ENCODE data around the gene GABRP. TPM values are rescaled to one million over a fixed set of nuclear protein-coding genes. Genes with fewer than 3 reads are reported as not detected.

GABRP gene
- total RNA-seq, 1 donor from 2014 or later: 7.2 TPM

DNA sequence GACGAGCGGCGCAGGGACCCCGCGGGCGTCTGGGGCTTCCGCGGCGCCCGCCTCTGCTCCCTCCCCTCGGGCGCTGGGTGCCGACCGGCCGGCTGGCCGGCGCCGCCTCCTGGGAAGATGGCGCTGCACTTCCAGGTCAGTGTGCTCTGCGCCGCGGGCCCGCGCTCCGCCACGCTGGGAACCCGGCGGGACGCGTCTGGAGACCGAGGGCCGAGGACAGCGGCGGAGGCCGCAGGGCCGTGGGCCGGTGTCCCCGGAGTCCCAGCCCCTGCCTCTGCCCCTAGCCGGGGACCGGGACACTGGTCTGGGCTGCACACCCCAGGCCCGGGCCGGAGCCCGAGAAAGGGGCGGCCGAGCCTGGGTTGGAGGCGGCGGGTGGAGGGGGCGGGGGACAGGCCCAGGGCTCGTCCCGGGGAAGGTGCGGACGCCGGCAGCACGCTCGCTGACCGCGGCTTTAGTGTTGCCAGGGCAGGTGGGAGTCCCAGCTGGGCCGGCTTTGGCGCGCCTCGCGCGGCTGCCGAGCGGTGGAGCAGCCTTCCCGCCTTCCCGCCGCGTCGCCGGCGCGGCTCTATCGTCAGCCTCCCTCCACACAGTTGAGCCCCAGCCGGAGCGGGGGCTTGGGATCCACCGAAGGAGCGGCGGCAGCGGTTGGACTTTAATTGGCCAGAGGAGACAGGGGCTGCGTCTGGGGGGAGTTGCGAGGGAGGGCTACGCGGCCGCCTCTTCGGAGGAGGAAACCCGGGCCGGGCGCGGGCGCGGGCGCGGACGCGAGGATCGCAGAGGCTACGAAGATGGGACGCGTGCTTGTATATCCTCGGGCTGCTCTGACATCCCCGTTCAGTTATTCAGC lies 78.6 kb downstream of the GABRP start, which contains the start of gene RANBP17:
TSS of gene RANBP17 (plus strand) at position 102 of the 850 bp plus-strand sequence.
- peak; percentile 80 for DNase-seq

- no peak for DNase-seq
Measured at GRCh38 chr5:170863646-170864045, 80.1 kb downstream of the GABRP start.

Other genes with a start within 250 kb of the GABRP start
- 27.9 TPM for gene RANBP17, start 78.3 kb downstream of the GABRP start, total RNA-seq

Measured in tongue (tissue), 2 donors.